ENCODE data around the gene GSDME. TPM values are rescaled to one million over a fixed set of nuclear protein-coding genes. Genes with fewer than 3 reads are reported as not detected.

Gene GSDME
- total and polyA plus RNA-seq, 8 donors, result 0.43 to 7.1 (median 1.5) TPM

GRCh38 chr7:24724451-24725190, 32.6 kb downstream of the GSDME start:
- DNase-seq (no peak), ATAC-seq (no peak), FAIRE-seq (no peak)
- TF ChIP-seq, protein P1, sequence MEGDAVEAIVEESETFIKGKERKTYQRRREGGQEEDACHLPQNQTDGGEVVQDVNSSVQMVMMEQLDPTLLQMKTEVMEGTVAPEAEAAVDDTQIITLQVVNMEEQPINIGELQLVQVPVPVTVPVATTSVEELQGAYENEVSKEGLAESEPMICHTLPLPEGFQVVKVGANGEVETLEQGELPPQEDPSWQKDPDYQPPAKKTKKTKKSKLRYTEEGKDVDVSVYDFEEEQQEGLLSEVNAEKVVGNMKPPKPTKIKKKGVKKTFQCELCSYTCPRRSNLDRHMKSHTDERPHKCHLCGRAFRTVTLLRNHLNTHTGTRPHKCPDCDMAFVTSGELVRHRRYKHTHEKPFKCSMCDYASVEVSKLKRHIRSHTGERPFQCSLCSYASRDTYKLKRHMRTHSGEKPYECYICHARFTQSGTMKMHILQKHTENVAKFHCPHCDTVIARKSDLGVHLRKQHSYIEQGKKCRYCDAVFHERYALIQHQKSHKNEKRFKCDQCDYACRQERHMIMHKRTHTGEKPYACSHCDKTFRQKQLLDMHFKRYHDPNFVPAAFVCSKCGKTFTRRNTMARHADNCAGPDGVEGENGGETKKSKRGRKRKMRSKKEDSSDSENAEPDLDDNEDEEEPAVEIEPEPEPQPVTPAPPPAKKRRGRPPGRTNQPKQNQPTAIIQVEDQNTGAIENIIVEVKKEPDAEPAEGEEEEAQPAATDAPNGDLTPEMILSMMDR (IDR thresholded peaks at IDR 0.05), result no peak
- H3K4me1 ChIP-seq, result no peaks in the 10 kb centered on the region
- 92 to 94% methylated on average over 13 of the region's 13 CpGs for WGBS, 2 donors
- H3K27me3 ChIP-seq, result no peaks in the 10 kb centered on the region
- no peaks in the 10 kb centered on the region for H3K9me3 ChIP-seq
- H3K4me3 ChIP-seq, result no peak overlapping the region
- intact Hi-C loops (cut with DNase I), result no loop called here
- H3K36me3 ChIP-seq, result no peaks in the 10 kb centered on the region
- no peak overlapping the region for H3K27ac ChIP-seq

- TF ChIP-seq, protein P1 (IDR thresholded peaks at IDR 0.05), result no peak
- no peak for DNase-seq
- Histone ChIP-seq H3K27ac (no peak overlapping the region), H3K4me1 (no peaks in the 10 kb centered on the region), H3K27me3 (no peaks in the 10 kb centered on the region), H3K4me3 (no peak overlapping the region), H3K9me3 (no peaks in the 10 kb centered on the region), H3K36me3 (no peaks in the 10 kb centered on the region)
- ATAC-seq, result no peak
- 66 to 68% methylated on average over 5 of the region's 5 CpGs for WGBS, 2 donors
- intact Hi-C loops (cut with DNase I), result no loop called here
- no peak for FAIRE-seq
Observed at GRCh38 chr7:24723178-24723530, 34.1 kb downstream of the GSDME start.

DNA sequence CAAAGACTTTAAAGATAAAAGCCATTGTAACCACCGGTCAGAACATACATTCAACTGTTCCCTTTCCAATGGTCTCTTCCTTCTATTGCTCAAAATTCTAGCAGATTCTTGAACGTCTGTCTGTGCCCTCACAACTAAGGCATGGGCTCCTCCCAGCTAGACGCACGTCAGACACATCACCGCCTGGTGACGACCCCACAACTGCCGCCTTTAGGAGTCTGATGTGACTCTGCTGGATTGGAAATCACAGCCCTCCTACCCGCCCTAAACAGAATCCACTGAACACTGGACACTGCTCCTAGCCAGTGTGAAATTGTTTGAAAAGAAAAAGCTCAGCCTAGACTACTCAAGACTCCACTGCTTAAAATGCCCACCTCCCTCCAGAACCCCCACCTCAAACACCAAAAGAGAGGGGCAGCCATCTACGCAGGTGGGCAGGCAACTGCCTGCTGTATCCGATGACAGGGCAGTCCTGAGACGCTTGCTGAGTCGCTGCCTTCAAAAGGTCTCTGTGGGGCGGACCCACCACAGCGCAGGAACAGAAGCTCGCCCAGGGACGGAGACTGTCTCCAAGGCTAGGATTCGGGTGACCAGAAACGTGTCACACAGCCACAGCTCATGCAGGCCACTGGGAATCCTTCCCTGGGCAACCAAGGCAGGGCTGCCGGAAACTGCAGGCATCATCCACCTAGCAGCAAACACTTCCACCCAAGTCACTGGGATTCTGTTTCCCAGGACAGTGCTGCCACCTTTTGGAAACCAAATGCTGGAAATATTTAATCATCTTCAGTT, 34.7 kb downstream of the GSDME start:
- WGBS, 2 donors, result 72 to 74% methylated on average over 19 of the region's 19 CpGs
- ATAC-seq, result peak in 3 of 4 donors; percentile 35 to 57 (median 49)
- no peaks in the 10 kb centered on the region for H3K9me3 ChIP-seq
- no peak for FAIRE-seq
- intact Hi-C loops (cut with DNase I), result no loop called here
- TF ChIP-seq, protein P1 (IDR thresholded peaks at IDR 0.05), result no peak
- no peak overlapping the region for H3K27ac ChIP-seq
- no peak overlapping the region for H3K4me3 ChIP-seq
- H3K4me1 ChIP-seq, result no peaks in the 10 kb centered on the region
- no peak for DNase-seq
- H3K27me3 ChIP-seq, result no peaks in the 10 kb centered on the region
- no peaks in the 10 kb centered on the region for H3K36me3 ChIP-seq

DNA sequence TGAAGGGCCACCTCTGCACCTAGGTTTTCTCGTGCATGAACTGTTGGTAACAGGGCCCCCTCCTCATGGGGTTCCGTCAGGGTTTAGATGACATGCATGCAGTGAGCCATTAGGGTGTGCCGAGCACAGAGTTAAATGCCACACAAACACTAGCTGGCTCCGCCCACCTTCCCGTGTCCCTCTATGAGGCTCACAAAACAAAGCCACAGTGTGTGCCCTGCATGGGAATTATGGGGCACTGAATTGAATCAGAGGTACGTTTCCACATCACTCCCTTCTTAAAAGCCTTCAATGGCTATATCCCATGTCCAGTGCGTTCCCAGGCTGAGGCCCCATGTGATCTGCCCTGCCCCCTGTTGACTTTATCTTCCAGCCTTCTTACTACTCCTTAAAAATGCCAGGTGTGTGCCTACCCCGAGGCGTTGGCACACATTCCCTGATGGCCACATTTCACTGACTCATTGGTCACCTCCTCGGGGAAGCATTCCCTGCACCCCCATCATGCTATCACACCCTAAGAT, 35.7 kb downstream of the GSDME start:
- DNase-seq, result no peak
- Histone ChIP-seq H3K4me3 (no peak overlapping the region), H3K36me3 (no peaks in the 10 kb centered on the region), H3K4me1 (no peaks in the 10 kb centered on the region), H3K9me3 (no peaks in the 10 kb centered on the region), H3K27ac (no peak overlapping the region), H3K27me3 (no peaks in the 10 kb centered on the region)
- TF ChIP-seq, protein P1 (IDR thresholded peaks at IDR 0.05), result no peak
- 46 to 55% methylated on average over 10 of the region's 10 CpGs for WGBS, 2 donors
- no peak for FAIRE-seq
- intact Hi-C loops (cut with DNase I), result no loop called here
- ATAC-seq, result no peak

Data from pancreas (tissue), 10 donors.